K562 (cell line): ENCODE data around the gene ALG1. TPM values are rescaled to one million over a fixed set of nuclear protein-coding genes. Genes with fewer than 3 reads are reported as not detected.
"Not testable (repeated sequence)": the region's sequence is repeated elsewhere in the genome, so short reads cannot be mapped to it uniquely, and the experiment has no call there.

Experiments
- ATAC-seq: fragments of 200-7000 bp; cut with Tn5 transposase; 3 replicates; pipeline ENCODE4 v1.9.1; 2020; ENCODE audit warnings: moderate library complexity
- BruUV-seq: library from RNA; stranded (reverse); fragments of 400-500 nt; replicated peaks from 2 replicates; lab custom pipeline; 2021; lab: Mats Ljungman, UMichigan
- CTCF ChIA-PET: fragments of 300-600 bp; formaldehyde crosslinking; extraction: SDS; loops from one replicate; lab custom pipeline; 2021; ENCODE audit warnings: low intra/inter-chr PET ratio; lab: Yijun Ruan, JAX
- POLR2A ChIA-PET: fragments of 300-600, 350-650 bp; sonication (Branson Sonifier 250); formaldehyde crosslinking; extraction: SDS; loops from one replicate; lab custom pipeline; 2021; ENCODE audit warnings: antibody characterized with exemption, inconsistent platforms; lab: Yijun Ruan, JAX
- DNase-seq, 4 experiments: peaks; one replicate each; pipeline versions ENCODE4 v3.0.0 to v3.0.0-alpha.2; 2011 to 2018; ENCODE audit warnings: low spot score in 3 of 4, mixed read lengths in 3 of 4; ENCODE audit errors: extremely low read depth in 1 of 4
- FAIRE-seq: peaks from 2 replicates; lab custom pipeline; 2011; peaks lifted over from hg19 to GRCh38; lab: Jason Lieb, UNC
- H2AFZ ChIP-seq: 2 replicates; pipeline ENCODE4 v1.6.0; 2011; ENCODE audit warnings: low read depth, low read length, control low read depth, inconsistent platforms
- H3K27ac ChIP-seq: fragments of 200-600 bp; 3 replicates; pipeline ENCODE4 v1.8.0; 2011; ENCODE audit warnings: low read depth, mild to moderate bottlenecking, control low read depth, inconsistent platforms, low read length, moderate library complexity, mixed read lengths; ENCODE audit errors: extremely low read depth
- H3K27me3 ChIP-seq, 2 experiments: fragments of 300-600 bp in 1 of 2; 2 replicates in 1 of 2; 3 replicates in 1 of 2; pipeline versions ENCODE4 v1.6.0 to v1.8.0; 2011; ENCODE audit warnings: inconsistent platforms in 2 of 2, low read length in 2 of 2, mild to moderate bottlenecking in 1 of 2, mixed read lengths in 1 of 2, moderate library complexity in 1 of 2; ENCODE audit not compliant: control insufficient read depth in 2 of 2, insufficient read depth in 2 of 2
- H3K36me3 ChIP-seq: fragments of 300-600 bp; 3 replicates; pipeline ENCODE4 v1.8.0; 2011; ENCODE audit warnings: mild to moderate bottlenecking, low read length, inconsistent platforms; ENCODE audit not compliant: control insufficient read depth, insufficient read depth
- H3K4me1 ChIP-seq, 2 experiments: fragments of 200-600 bp in 1 of 2; replicated peaks in 1 of 2; 2 replicates in 1 of 2; 3 replicates in 1 of 2; pipeline versions ENCODE4 v1.5.1 to v1.8.0; 2011; ENCODE audit warnings: inconsistent platforms in 2 of 2, low read length in 2 of 2, mild to moderate bottlenecking in 1 of 2, mixed read lengths in 1 of 2, moderate library complexity in 1 of 2; ENCODE audit not compliant: control insufficient read depth in 2 of 2, insufficient read depth in 2 of 2
- H3K4me2 ChIP-seq: 2 replicates; pipeline ENCODE4 v1.6.1; 2011; ENCODE audit warnings: low read length, control low read depth, inconsistent platforms, mixed read lengths; ENCODE audit not compliant: insufficient read depth
- H3K4me3 ChIP-seq: fragments of 200-600 bp; sonication (generic), shearing (Covaris generic); 2 replicates; pipeline ENCODE4 v1.5.1; 2016; ENCODE audit warnings: control low read depth, inconsistent platforms
- H3K79me2 ChIP-seq: fragments of 200-600 bp; 3 replicates; pipeline ENCODE4 v1.8.0; 2011; ENCODE audit warnings: low read length, inconsistent platforms; ENCODE audit not compliant: control insufficient read depth, insufficient read depth
- H3K9ac ChIP-seq, 2 experiments: 2 replicates each; pipeline versions ENCODE4 v1.6.0 to v1.6.1; 2011; ENCODE audit warnings: low read depth in 2 of 2, low read length in 2 of 2, control low read depth in 1 of 2, inconsistent platforms in 1 of 2, mild to moderate bottlenecking in 1 of 2, mixed read lengths in 1 of 2; ENCODE audit not compliant: insufficient read depth in 1 of 2
- H3K9me1 ChIP-seq: one replicate; pipeline ENCODE4 v1.6.0; 2011; ENCODE audit warnings: inconsistent platforms, mild to moderate bottlenecking, low read length, moderate library complexity; ENCODE audit not compliant: control insufficient read depth, insufficient read depth
- H3K9me3 ChIP-seq: replicated peaks from 2 replicates; pipeline ENCODE4 v1.5.1; 2011; ENCODE audit warnings: low read depth, low read length, inconsistent platforms; ENCODE audit not compliant: control insufficient read depth, insufficient read depth
- H4K20me1 ChIP-seq: replicated peaks from 2 replicates; pipeline ENCODE4 v1.6.1; 2011; ENCODE audit warnings: low read length, inconsistent platforms, mixed read lengths; ENCODE audit not compliant: control insufficient read depth, insufficient read depth
- SRSF1 ChIP-seq: fragments of 200-400 bp; formaldehyde crosslinking; IDR thresholded peaks from 2 replicates; pipeline ENCODE4 v1.6.1; 2017; ENCODE audit warnings: mild to moderate bottlenecking, low read depth, low read length, moderate library complexity
- ZNF551 ChIP-seq: fragments of 250-450 bp; sonication (Bioruptor Pico); IDR thresholded peaks from 2 replicates; pipeline ENCODE4 v1.5.0; 2021; ENCODE audit warnings: mild to moderate bottlenecking, moderate library complexity
- ZNF668 ChIP-seq: fragments of 250-450 bp; sonication (Bioruptor Pico); IDR thresholded peaks from 2 replicates; pipeline ENCODE4 v1.8.0; 2022; ENCODE audit warnings: mild to moderate bottlenecking, inconsistent platforms
- WGBS: fragments of 100-300 bp; shearing (Covaris generic); methylation state at CpG from one replicate; pipeline ENCODE4 v1.1.6; 2016; ENCODE audit warnings: low coverage, mixed read lengths; ENCODE audit not compliant: insufficient coverage; ENCODE audit errors: missing lambda C conversion rate; 5-methylcytosine and 5-hydroxymethylcytosine counted together
- in situ Hi-C: fragments of 300-500 bp; cut with MboI; formaldehyde crosslinking; loops from 4 replicates; pipeline ENCODE4 v1.15.0; 2018; ENCODE audit warnings: inconsistent platforms, mixed read lengths
- intact Hi-C: fragments of 100-400 bp; cut with micrococcal nuclease; formaldehyde crosslinking; loops from 2 replicates; pipeline ENCODE4 v1.14.2; 2022
- polyA plus RNA-seq, 8 experiments: library from polyadenylated mRNA; depleted of rRNA in 4 of 8; stranded (reverse) in 5 of 8; unstranded in 3 of 8; fragments of >200 nt; fragmentation: Nextera tagmentation in 2 of 8; fragmentation: Illumina TruSeq in 1 of 8; extraction: Ambion mirVana in 2 of 8; extraction: Trizol in 1 of 8; gene quantifications; 2 replicates each; pipeline versions ENCODE4 v1.2.1 to v1.2.3, GENCODE V29; 2011 to 2014; ENCODE audit warnings: inconsistent platforms in 1 of 8, missing spikeins in 1 of 8
- total RNA-seq, 7 experiments: library from RNA; depleted of rRNA in 6 of 7; stranded (reverse); fragments of >200 nt in 6 of 7; fragmentation: Illumina TruSeq in 2 of 7; extraction: Trizol in 2 of 7; gene quantifications; 2 replicates each; pipeline versions ENCODE4 v1.2.1 to v1.2.3, GENCODE V29; 2011 to 2021; ENCODE audit warnings: low replicate concordance in 1 of 7
- TF ChIP-seq, protein P1 (sequence below): sonication (generic); formaldehyde crosslinking; IDR thresholded peaks from 2 replicates; pipeline ENCODE4 v1.8.1; 2023; ENCODE audit warnings: missing genetic modification reagents, mild to moderate bottlenecking, borderline replicate concordance

ALG1 gene
- total and polyA plus RNA-seq, 9 of the 15 experiments (the other 6 are each of a cell fraction or from before 2014, with no cell fraction given), result 1.1 to 26.4 (median 18.3) TPM

DNA sequence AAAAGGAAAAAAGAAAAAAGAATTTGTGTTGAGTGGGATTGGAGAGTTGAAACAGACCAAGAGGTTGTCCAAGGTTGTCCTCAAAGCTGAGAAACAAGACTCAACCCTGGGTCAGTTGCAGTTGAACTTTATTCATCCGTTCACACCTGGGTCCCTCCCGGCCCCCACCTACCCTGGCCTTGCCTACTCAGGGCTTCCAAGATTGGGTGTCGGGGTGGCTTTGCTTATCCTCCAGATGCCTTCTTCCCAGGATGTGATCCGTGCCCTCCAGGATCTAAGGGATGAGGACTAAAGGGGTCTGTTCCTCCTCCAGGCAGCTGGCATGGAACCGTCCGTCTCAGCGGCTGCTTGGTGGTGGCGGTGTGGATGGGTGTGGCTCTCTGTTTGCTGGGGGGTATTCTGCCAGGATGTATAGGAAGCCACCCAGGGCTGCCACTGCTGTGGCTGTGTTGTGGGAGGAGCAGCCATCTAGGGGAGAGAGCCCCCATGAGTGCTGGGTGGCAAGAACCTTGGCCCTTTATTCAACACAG is 27.6 kb upstream of the ALG1 start (continued):
- TF ChIP-seq SRSF1, result no peak
- no peak for TF ChIP-seq ZNF668
- TF ChIP-seq, protein P1, sequence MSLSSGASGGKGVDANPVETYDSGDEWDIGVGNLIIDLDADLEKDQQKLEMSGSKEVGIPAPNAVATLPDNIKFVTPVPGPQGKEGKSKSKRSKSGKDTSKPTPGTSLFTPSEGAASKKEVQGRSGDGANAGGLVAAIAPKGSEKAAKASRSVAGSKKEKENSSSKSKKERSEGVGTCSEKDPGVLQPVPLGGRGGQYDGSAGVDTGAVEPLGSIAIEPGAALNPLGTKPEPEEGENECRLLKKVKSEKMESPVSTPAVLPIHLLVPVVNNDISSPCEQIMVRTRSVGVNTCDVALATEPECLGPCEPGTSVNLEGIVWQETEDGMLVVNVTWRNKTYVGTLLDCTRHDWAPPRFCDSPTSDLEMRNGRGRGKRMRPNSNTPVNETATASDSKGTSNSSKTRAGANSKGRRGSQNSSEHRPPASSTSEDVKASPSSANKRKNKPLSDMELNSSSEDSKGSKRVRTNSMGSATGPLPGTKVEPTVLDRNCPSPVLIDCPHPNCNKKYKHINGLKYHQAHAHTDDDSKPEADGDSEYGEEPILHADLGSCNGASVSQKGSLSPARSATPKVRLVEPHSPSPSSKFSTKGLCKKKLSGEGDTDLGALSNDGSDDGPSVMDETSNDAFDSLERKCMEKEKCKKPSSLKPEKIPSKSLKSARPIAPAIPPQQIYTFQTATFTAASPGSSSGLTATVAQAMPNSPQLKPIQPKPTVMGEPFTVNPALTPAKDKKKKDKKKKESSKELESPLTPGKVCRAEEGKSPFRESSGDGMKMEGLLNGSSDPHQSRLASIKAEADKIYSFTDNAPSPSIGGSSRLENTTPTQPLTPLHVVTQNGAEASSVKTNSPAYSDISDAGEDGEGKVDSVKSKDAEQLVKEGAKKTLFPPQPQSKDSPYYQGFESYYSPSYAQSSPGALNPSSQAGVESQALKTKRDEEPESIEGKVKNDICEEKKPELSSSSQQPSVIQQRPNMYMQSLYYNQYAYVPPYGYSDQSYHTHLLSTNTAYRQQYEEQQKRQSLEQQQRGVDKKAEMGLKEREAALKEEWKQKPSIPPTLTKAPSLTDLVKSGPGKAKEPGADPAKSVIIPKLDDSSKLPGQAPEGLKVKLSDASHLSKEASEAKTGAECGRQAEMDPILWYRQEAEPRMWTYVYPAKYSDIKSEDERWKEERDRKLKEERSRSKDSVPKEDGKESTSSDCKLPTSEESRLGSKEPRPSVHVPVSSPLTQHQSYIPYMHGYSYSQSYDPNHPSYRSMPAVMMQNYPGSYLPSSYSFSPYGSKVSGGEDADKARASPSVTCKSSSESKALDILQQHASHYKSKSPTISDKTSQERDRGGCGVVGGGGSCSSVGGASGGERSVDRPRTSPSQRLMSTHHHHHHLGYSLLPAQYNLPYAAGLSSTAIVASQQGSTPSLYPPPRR, result no peak
- no peak for TF ChIP-seq ZNF551

DNA sequence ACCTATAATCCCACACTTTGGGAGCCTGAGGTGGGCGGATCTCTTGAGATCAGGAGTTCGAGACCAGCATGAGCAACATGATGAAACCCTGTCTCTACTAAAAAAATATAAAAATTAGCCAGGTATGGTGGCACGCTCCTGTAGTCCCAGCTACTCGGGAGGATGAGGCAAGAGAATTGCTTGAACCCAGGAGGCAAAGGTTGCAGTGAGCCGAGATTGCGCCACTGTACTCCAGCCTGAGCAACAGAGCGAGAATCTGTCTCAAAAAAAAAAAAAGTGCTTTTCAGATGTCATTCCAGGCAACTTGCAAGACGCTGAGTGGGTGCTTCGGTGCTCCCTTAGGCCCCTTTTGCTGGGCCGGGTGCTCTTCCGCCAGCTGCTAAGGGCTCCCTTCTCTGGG is 27.1 kb upstream of the ALG1 start:
- CTCF ChIA-PET, H3K9me1 ChIP-seq, H2AFZ ChIP-seq, BruUV-seq, H3K4me1 ChIP-seq, DNase-seq, H3K4me3 ChIP-seq, H3K27ac ChIP-seq, H3K4me2 ChIP-seq, H3K9me3 ChIP-seq, H3K79me2 ChIP-seq, in situ Hi-C loops, H3K9ac ChIP-seq, H3K36me3 ChIP-seq, intact Hi-C loops, ATAC-seq, FAIRE-seq: not testable (repeated sequence)
- 3% methylated on average over 11 of the region's 11 CpGs for WGBS
- POLR2A ChIA-PET, result interaction anchor here (0.6 to 2.7 kb wide), 3 partner anchors 10 to 30 kb away, joined by 3 to 10 read pairs (median 4); partner anchors contain the start of gene NAGPA
- Histone ChIP-seq H3K27me3 (peaks cover 44 to 53% of the 10 kb centered on the region in 2 experiments), H4K20me1 (peaks cover 18% of the 10 kb centered on the region)
